Measurements from ENCODE around the gene BNC1. TPM values are rescaled to one million over a fixed set of nuclear protein-coding genes. Genes with fewer than 3 reads are reported as not detected.

Gene BNC1
- total and polyA plus RNA-seq, 4 donors = 0.13 to 0.21 TPM; not detected in 2

GRCh38 chr15:83319771-83320170 lies 35.3 kb upstream of the BNC1 start:
- no peak overlapping the region for H3K4me3 ChIP-seq (ENCODE audit: low read length in 2 of 2)
- no peaks in the 10 kb centered on the region for H3K4me1 ChIP-seq (ENCODE audit: control insufficient read depth in 1 of 2, insufficient read depth in 2 of 2, low read length in 2 of 2)
- H3K27me3 ChIP-seq (ENCODE audit: control insufficient read depth in 1 of 2, insufficient read depth in 2 of 2, low read length in 1 of 2) = peaks cover 0 to 2% of the 10 kb centered on the region in 2 donors
- WGBS, 2 donors = 59 to 67% methylated on average over 3 of the region's 3 CpGs
- H3K36me3 ChIP-seq (ENCODE audit: control insufficient read depth in 1 of 2, insufficient read depth in 2 of 2, low read length in 1 of 2) = no peaks in the 10 kb centered on the region
- ATAC-seq (ENCODE audit: low FRiP score) (no peak), DNase-seq (no peak)
- intact Hi-C loops (cut with DNase I) = no loop called here
- peaks cover 2% of the 10 kb centered on the region for H3K9me3 ChIP-seq (ENCODE audit: control insufficient read depth, low read length)
- no peak overlapping the region for H3K27ac ChIP-seq (ENCODE audit: low read depth in 1 of 2, low read length in 2 of 2)

GRCh38 chr15:83318861-83319415 lies 34.5 kb upstream of the BNC1 start:
- Histone ChIP-seq H3K4me3 (ENCODE audit: low read length in 2 of 2) (no peak overlapping the region), H3K36me3 (ENCODE audit: control insufficient read depth in 1 of 2, insufficient read depth in 2 of 2, low read length in 1 of 2) (no peaks in the 10 kb centered on the region), H3K4me1 (ENCODE audit: control insufficient read depth in 1 of 2, insufficient read depth in 2 of 2, low read length in 2 of 2) (no peaks in the 10 kb centered on the region), H3K27ac (ENCODE audit: low read depth in 1 of 2, low read length in 2 of 2) (no peak overlapping the region), H3K9me3 (ENCODE audit: control insufficient read depth, low read length) (peaks cover 2% of the 10 kb centered on the region), H3K27me3 (ENCODE audit: control insufficient read depth in 1 of 2, insufficient read depth in 2 of 2, low read length in 1 of 2) (peaks cover 0 to 2% of the 10 kb centered on the region in 2 donors)
- intact Hi-C loops (cut with DNase I) = no loop called here
- no peak for DNase-seq
- no peak for ATAC-seq (ENCODE audit: low FRiP score)
- WGBS, 2 donors = 62 to 67% methylated on average over 3 of the region's 3 CpGs

- peaks cover 0 to 2% of the 10 kb centered on the region in 2 donors for H3K27me3 ChIP-seq (ENCODE audit: control insufficient read depth in 1 of 2, insufficient read depth in 2 of 2, low read length in 1 of 2)
- H3K9me3 ChIP-seq (ENCODE audit: control insufficient read depth, low read length) = peaks cover 2% of the 10 kb centered on the region
- no peak for DNase-seq
- intact Hi-C loops (cut with DNase I) = no loop called here
- no peak overlapping the region for H3K4me3 ChIP-seq (ENCODE audit: low read length in 2 of 2)
- H3K4me1 ChIP-seq (ENCODE audit: control insufficient read depth in 1 of 2, insufficient read depth in 2 of 2, low read length in 2 of 2) = no peaks in the 10 kb centered on the region
- no peaks in the 10 kb centered on the region for H3K36me3 ChIP-seq (ENCODE audit: control insufficient read depth in 1 of 2, insufficient read depth in 2 of 2, low read length in 1 of 2)
- no peak overlapping the region for H3K27ac ChIP-seq (ENCODE audit: low read depth in 1 of 2, low read length in 2 of 2)
- no peak for ATAC-seq (ENCODE audit: low FRiP score)
Measured at GRCh38 chr15:83318036-83318435, 33.6 kb upstream of the BNC1 start.

GRCh38 chr15:83312071-83312470 lies 27.6 kb upstream of the BNC1 start:
- Histone ChIP-seq H3K4me3 (ENCODE audit: low read length in 2 of 2) (no peak overlapping the region), H3K27ac (ENCODE audit: low read depth in 1 of 2, low read length in 2 of 2) (no peak overlapping the region), H3K27me3 (ENCODE audit: control insufficient read depth in 1 of 2, insufficient read depth in 2 of 2, low read length in 1 of 2) (no peaks in the 10 kb centered on the region), H3K9me3 (ENCODE audit: control insufficient read depth, low read length) (no peaks in the 10 kb centered on the region), H3K36me3 (ENCODE audit: control insufficient read depth in 1 of 2, insufficient read depth in 2 of 2, low read length in 1 of 2) (no peaks in the 10 kb centered on the region), H3K4me1 (ENCODE audit: control insufficient read depth in 1 of 2, insufficient read depth in 2 of 2, low read length in 2 of 2) (no peaks in the 10 kb centered on the region)
- 61 to 62% methylated on average over 1 of the region's 1 CpG for WGBS, 2 donors
- intact Hi-C loops (cut with DNase I) = no loop called here
- no peak for ATAC-seq (ENCODE audit: low FRiP score)
- no peak for DNase-seq

GRCh38 chr15:83310521-83311456 lies 26.3 kb upstream of the BNC1 start:
- Histone ChIP-seq H3K9me3 (ENCODE audit: control insufficient read depth, low read length) (no peaks in the 10 kb centered on the region), H3K36me3 (ENCODE audit: control insufficient read depth in 1 of 2, insufficient read depth in 2 of 2, low read length in 1 of 2) (no peaks in the 10 kb centered on the region), H3K4me1 (ENCODE audit: control insufficient read depth in 1 of 2, insufficient read depth in 2 of 2, low read length in 2 of 2) (no peaks in the 10 kb centered on the region), H3K27ac (ENCODE audit: low read depth in 1 of 2, low read length in 2 of 2) (no peak overlapping the region), H3K4me3 (ENCODE audit: low read length in 2 of 2) (no peak overlapping the region), H3K27me3 (ENCODE audit: control insufficient read depth in 1 of 2, insufficient read depth in 2 of 2, low read length in 1 of 2) (no peaks in the 10 kb centered on the region)
- intact Hi-C loops (cut with DNase I) = no loop called here
- ATAC-seq (ENCODE audit: low FRiP score) (no peak), DNase-seq (no peak)
- WGBS, 2 donors = 51 to 59% methylated on average over 5 of the region's 5 CpGs

- H3K9me3 ChIP-seq (ENCODE audit: control insufficient read depth, low read length) = no peaks in the 10 kb centered on the region
- ATAC-seq (ENCODE audit: low FRiP score) (no peak), DNase-seq (no peak)
- H3K4me1 ChIP-seq (ENCODE audit: control insufficient read depth in 1 of 2, insufficient read depth in 2 of 2, low read length in 2 of 2) = no peaks in the 10 kb centered on the region
- WGBS, 2 donors = 84 to 86% methylated on average over 5 of the region's 5 CpGs
- H3K4me3 ChIP-seq (ENCODE audit: low read length in 2 of 2) = no peak overlapping the region
- intact Hi-C loops (cut with DNase I) = no loop called here
- no peaks in the 10 kb centered on the region for H3K36me3 ChIP-seq (ENCODE audit: control insufficient read depth in 1 of 2, insufficient read depth in 2 of 2, low read length in 1 of 2)
- H3K27ac ChIP-seq (ENCODE audit: low read depth in 1 of 2, low read length in 2 of 2) = no peak overlapping the region
- H3K27me3 ChIP-seq (ENCODE audit: control insufficient read depth in 1 of 2, insufficient read depth in 2 of 2, low read length in 1 of 2) = no peaks in the 10 kb centered on the region
Measured at GRCh38 chr15:83308671-83309070, 24.2 kb upstream of the BNC1 start.

GRCh38 chr15:83306561-83306960 lies 22.1 kb upstream of the BNC1 start:
- H3K4me3 ChIP-seq (ENCODE audit: low read length in 2 of 2) = no peak overlapping the region
- no peaks in the 10 kb centered on the region for H3K9me3 ChIP-seq (ENCODE audit: control insufficient read depth, low read length)
- H3K27ac ChIP-seq (ENCODE audit: low read depth in 1 of 2, low read length in 2 of 2) = no peak overlapping the region
- no peak for ATAC-seq (ENCODE audit: low FRiP score)
- H3K4me1 ChIP-seq (ENCODE audit: control insufficient read depth in 1 of 2, insufficient read depth in 2 of 2, low read length in 2 of 2) = no peaks in the 10 kb centered on the region
- WGBS, 2 donors = 76 to 78% methylated on average over 3 of the region's 3 CpGs
- DNase-seq = no peak
- no peaks in the 10 kb centered on the region for H3K27me3 ChIP-seq (ENCODE audit: control insufficient read depth in 1 of 2, insufficient read depth in 2 of 2, low read length in 1 of 2)
- H3K36me3 ChIP-seq (ENCODE audit: control insufficient read depth in 1 of 2, insufficient read depth in 2 of 2, low read length in 1 of 2) = no peaks in the 10 kb centered on the region
- intact Hi-C loops (cut with DNase I) = no loop called here

GRCh38 chr15:83305704-83306291 lies 21.3 kb upstream of the BNC1 start:
- 20 to 23% methylated on average over 11 of the region's 11 CpGs for WGBS, 2 donors
- no peaks in the 10 kb centered on the region for H3K4me1 ChIP-seq (ENCODE audit: control insufficient read depth in 1 of 2, insufficient read depth in 2 of 2, low read length in 2 of 2)
- DNase-seq = no peak
- ATAC-seq (ENCODE audit: low FRiP score) = no peak
- intact Hi-C loops (cut with DNase I) = no loop called here
- no peaks in the 10 kb centered on the region for H3K36me3 ChIP-seq (ENCODE audit: control insufficient read depth in 1 of 2, insufficient read depth in 2 of 2, low read length in 1 of 2)
- no peak overlapping the region for H3K4me3 ChIP-seq (ENCODE audit: low read length in 2 of 2)
- H3K27me3 ChIP-seq (ENCODE audit: control insufficient read depth in 1 of 2, insufficient read depth in 2 of 2, low read length in 1 of 2) = no peaks in the 10 kb centered on the region
- H3K9me3 ChIP-seq (ENCODE audit: control insufficient read depth, low read length) = no peaks in the 10 kb centered on the region
- H3K27ac ChIP-seq (ENCODE audit: low read depth in 1 of 2, low read length in 2 of 2) = no peak overlapping the region
